CD14-positive monocyte (primary cell): Measurements from ENCODE around the gene KCNC1. TPM values are rescaled to one million over a fixed set of nuclear protein-coding genes. Genes with fewer than 3 reads are reported as not detected.

ENCODE experiments used
- DNase-seq, 3 donors: peaks; one replicate each; pipeline ENCODE4 v3.0.0-alpha.2; 2011 to 2022
- H2AFZ ChIP-seq: 2 replicates; pipeline ENCODE4 v1.6.0; 2012; ENCODE audit warnings: mild to moderate bottlenecking, low read depth, low read length, inconsistent platforms; ENCODE audit not compliant: insufficient read depth, poor library complexity, severe bottlenecking
- H3K27ac ChIP-seq, 2 donors: 1 replicate in 1 of 2; 2 replicates in 1 of 2; pipeline ENCODE4 v1.5.1; 2012 to 2013; ENCODE audit warnings: low read length in 2 of 2, control low read depth in 1 of 2, inconsistent platforms in 1 of 2, low read depth in 1 of 2, mild to moderate bottlenecking in 1 of 2
- H3K27me3 ChIP-seq, 2 donors: one replicate each; pipeline versions ENCODE4 v1.6.0 to v1.6.1; 2011 to 2013; ENCODE audit warnings: low read length in 2 of 2; ENCODE audit not compliant: control insufficient read depth in 2 of 2, insufficient read depth in 2 of 2
- H3K36me3 ChIP-seq, 2 donors: replicated peaks in 1 of 2; 1 replicate in 1 of 2; 2 replicates in 1 of 2; pipeline versions ENCODE4 v1.5.1 to v1.6.1; 2012 to 2013; ENCODE audit warnings: low read length in 2 of 2, control low read depth in 1 of 2, inconsistent platforms in 1 of 2, mild to moderate bottlenecking in 1 of 2; ENCODE audit not compliant: insufficient read depth in 2 of 2, control insufficient read depth in 1 of 2
- H3K4me1 ChIP-seq, 2 donors: 1 replicate in 1 of 2; 2 replicates in 1 of 2; pipeline versions ENCODE4 v1.5.1 to v1.6.1; 2012 to 2013; ENCODE audit warnings: low read length in 2 of 2, control low read depth in 1 of 2, inconsistent platforms in 1 of 2, mild to moderate bottlenecking in 1 of 2, moderate library complexity in 1 of 2; ENCODE audit not compliant: insufficient read depth in 2 of 2, control insufficient read depth in 1 of 2
- H3K4me2 ChIP-seq: replicated peaks from 2 replicates; pipeline ENCODE3; 2012; ENCODE audit warnings: low read length, moderate library complexity, mild to moderate bottlenecking; ENCODE audit not compliant: poor library complexity, severe bottlenecking; ENCODE audit errors: extremely low read depth
- H3K4me3 ChIP-seq, 3 experiments: fragments of 200-600 bp in 1 of 3; sonication (generic) in 1 of 3; replicated peaks in 1 of 3; 1 replicate in 2 of 3; 2 replicates in 1 of 3; pipeline ENCODE4 v1.5.1; 2011 to 2013; ENCODE audit warnings: low read length in 3 of 3, mild to moderate bottlenecking in 3 of 3, control low read depth in 2 of 3, low read depth in 2 of 3, inconsistent platforms in 1 of 3, moderate library complexity in 1 of 3
- H3K79me2 ChIP-seq: 2 replicates; pipeline ENCODE4 v1.6.0; 2012; ENCODE audit warnings: mild to moderate bottlenecking, control low read depth, inconsistent platforms, low read length, moderate library complexity; ENCODE audit not compliant: insufficient read depth
- H3K9ac ChIP-seq: 2 replicates; pipeline ENCODE4 v1.6.0; 2017; ENCODE audit warnings: low read length, mild to moderate bottlenecking; ENCODE audit not compliant: insufficient read depth, poor library complexity, severe bottlenecking
- H3K9me3 ChIP-seq, 2 donors: replicated peaks in 1 of 2; 1 replicate in 1 of 2; 2 replicates in 1 of 2; pipeline versions ENCODE4 v1.5.1 to v1.6.1; 2012 to 2013; ENCODE audit warnings: low read length in 2 of 2, control low read depth in 1 of 2; ENCODE audit not compliant: control insufficient read depth in 1 of 2, insufficient read depth in 1 of 2
- H4K20me1 ChIP-seq: 2 replicates; pipeline ENCODE4 v1.6.0; 2012; ENCODE audit warnings: mild to moderate bottlenecking, low read length, control low read depth, moderate library complexity; ENCODE audit not compliant: insufficient read depth
- H3K27ac Mint-ChIP-seq, 7 donors: one replicate each; pipeline ENCODE4 v1.8.0; 2020; ENCODE audit warnings: mild to moderate bottlenecking in 7 of 7, mixed read lengths in 7 of 7, moderate library complexity in 6 of 7, inconsistent platforms in 2 of 7
- H3K27me3 Mint-ChIP-seq, 3 donors: one replicate each; pipeline ENCODE4 v1.8.0; 2021 to 2022; ENCODE audit warnings: low read depth in 3 of 3, mild to moderate bottlenecking in 3 of 3, mixed read lengths in 3 of 3, moderate library complexity in 3 of 3, inconsistent platforms in 1 of 3
- H3K36me3 Mint-ChIP-seq, 2 donors: one replicate each; pipeline ENCODE4 v1.8.0; 2020; ENCODE audit warnings: mixed read lengths in 2 of 2, inconsistent platforms in 1 of 2, mild to moderate bottlenecking in 1 of 2
- H3K4me1 Mint-ChIP-seq: one replicate; pipeline ENCODE4 v1.8.0; 2020; ENCODE audit warnings: mild to moderate bottlenecking, mixed read lengths
- H3K4me3 Mint-ChIP-seq, 2 donors: one replicate each; pipeline ENCODE4 v1.8.0; 2020; ENCODE audit warnings: mild to moderate bottlenecking in 2 of 2, mixed read lengths in 2 of 2, moderate library complexity in 1 of 2
- H3K9me3 Mint-ChIP-seq, 7 donors: one replicate each; pipeline ENCODE4 v1.8.0; 2020 to 2022; ENCODE audit warnings: mixed read lengths in 7 of 7, mild to moderate bottlenecking in 6 of 7, moderate library complexity in 6 of 7, inconsistent platforms in 2 of 7
- WGBS: methylation state at CpG from one replicate; pipeline ENCODE4 v1.1.5; 2013; ENCODE audit warnings: missing lambda C conversion rate; ENCODE audit not compliant: insufficient coverage; 5-methylcytosine and 5-hydroxymethylcytosine counted together
- intact Hi-C, 2 donors: fragments of 100-400 bp; cut with micrococcal nuclease; formaldehyde crosslinking; loops; one replicate each; pipeline versions ENCODE4 v1.15.0 to v1.15.1; 2023
- polyA plus RNA-seq, 3 donors: library from polyadenylated mRNA; depleted of rRNA in 1 of 3; unstranded in 2 of 3; stranded (reverse) in 1 of 3; fragments of 300-500 nt in 2 of 3; fragments of >200 nt in 1 of 3; fragmentation: Illumina TruSeq in 2 of 3; gene quantifications; 1 replicate in 2 of 3; 2 replicates in 1 of 3; pipeline ENCODE4 v1.2.3, GENCODE V29; 2012 to 2021
- TF ChIP-seq, protein P1 (sequence below): fragments of 200-600 bp; IDR thresholded peaks from one replicate; pipeline ENCODE4 v1.8.0; 2022; ENCODE audit warnings: antibody characterized with exemption, mild to moderate bottlenecking

Gene KCNC1
- polyA plus RNA-seq, 3 donors, result not detected

GRCh38 chr11:17687946-17688670 lies 46.5 kb upstream of the KCNC1 start:
- Histone ChIP-seq H3K4me2 (no peak overlapping the region), H3K9me3 (no peaks in the 10 kb centered on the region), H2AFZ (no peak overlapping the region), H3K27me3 (peaks cover 2% of the 10 kb centered on the region in 2 donors), H3K27ac (no peak overlapping the region), H4K20me1 (no peaks in the 10 kb centered on the region), H3K36me3 (no peaks in the 10 kb centered on the region), H3K79me2 (no peaks in the 10 kb centered on the region), H3K9ac (no peak overlapping the region), H3K4me1 (no peaks in the 10 kb centered on the region), H3K4me3 (no peak overlapping the region)
- Mint-ChIP-seq H3K27ac (no peak overlapping the region), H3K4me1 (no peaks in the 10 kb centered on the region), H3K36me3 (no peaks in the 10 kb centered on the region), H3K27me3 (peaks cover 7 to 18% (median 13%) of the 10 kb centered on the region in 3 donors), H3K9me3 (peaks cover 0 to 2% (median 0%) of the 10 kb centered on the region in 7 donors), H3K4me3 (no peak overlapping the region)
- no peak for DNase-seq
- 93% methylated on average over 10 of the region's 18 CpGs for WGBS
- intact Hi-C loops, result no loop called here
- TF ChIP-seq, protein P1, sequence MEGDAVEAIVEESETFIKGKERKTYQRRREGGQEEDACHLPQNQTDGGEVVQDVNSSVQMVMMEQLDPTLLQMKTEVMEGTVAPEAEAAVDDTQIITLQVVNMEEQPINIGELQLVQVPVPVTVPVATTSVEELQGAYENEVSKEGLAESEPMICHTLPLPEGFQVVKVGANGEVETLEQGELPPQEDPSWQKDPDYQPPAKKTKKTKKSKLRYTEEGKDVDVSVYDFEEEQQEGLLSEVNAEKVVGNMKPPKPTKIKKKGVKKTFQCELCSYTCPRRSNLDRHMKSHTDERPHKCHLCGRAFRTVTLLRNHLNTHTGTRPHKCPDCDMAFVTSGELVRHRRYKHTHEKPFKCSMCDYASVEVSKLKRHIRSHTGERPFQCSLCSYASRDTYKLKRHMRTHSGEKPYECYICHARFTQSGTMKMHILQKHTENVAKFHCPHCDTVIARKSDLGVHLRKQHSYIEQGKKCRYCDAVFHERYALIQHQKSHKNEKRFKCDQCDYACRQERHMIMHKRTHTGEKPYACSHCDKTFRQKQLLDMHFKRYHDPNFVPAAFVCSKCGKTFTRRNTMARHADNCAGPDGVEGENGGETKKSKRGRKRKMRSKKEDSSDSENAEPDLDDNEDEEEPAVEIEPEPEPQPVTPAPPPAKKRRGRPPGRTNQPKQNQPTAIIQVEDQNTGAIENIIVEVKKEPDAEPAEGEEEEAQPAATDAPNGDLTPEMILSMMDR, result no peak

DNA sequence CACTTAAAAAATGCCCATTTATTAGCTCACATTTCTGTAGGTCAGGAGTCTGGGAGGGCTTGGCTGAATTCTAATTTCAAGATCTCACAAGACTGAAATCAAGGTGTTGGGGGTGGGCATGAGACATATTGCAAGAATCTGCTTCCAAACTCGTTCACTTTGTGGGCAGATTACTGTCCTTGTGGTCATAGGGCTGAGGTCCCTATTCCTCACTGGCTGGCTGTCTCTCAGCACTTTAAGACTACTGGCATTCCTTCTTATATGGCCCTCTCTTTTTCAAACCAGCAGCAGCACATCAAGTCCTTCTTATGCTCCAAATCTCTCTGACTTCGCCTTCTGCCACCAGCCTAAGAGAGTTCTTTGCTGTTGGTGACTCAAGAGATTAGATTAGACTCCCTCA lies 43.0 kb upstream of the KCNC1 start:
- TF ChIP-seq, protein P1, result no peak
- no peak for DNase-seq
- Mint-ChIP-seq H3K4me1 (no peaks in the 10 kb centered on the region), H3K4me3 (no peak overlapping the region), H3K27me3 (peaks cover 32 to 44% (median 37%) of the 10 kb centered on the region in 3 donors), H3K9me3 (peaks cover 0 to 9% (median 5%) of the 10 kb centered on the region in 7 donors), H3K36me3 (peaks cover 5% of the 10 kb centered on the region in 2 donors), H3K27ac (no peak overlapping the region)
- H3K79me2 ChIP-seq, result no peaks in the 10 kb centered on the region
- H3K9ac ChIP-seq, result no peak overlapping the region
- no peak overlapping the region for H3K4me2 ChIP-seq
- no peaks in the 10 kb centered on the region for H4K20me1 ChIP-seq
- no peak overlapping the region for H3K27ac ChIP-seq
- no peak overlapping the region for H2AFZ ChIP-seq
- no peaks in the 10 kb centered on the region for H3K4me1 ChIP-seq
- H3K36me3 ChIP-seq, result no peaks in the 10 kb centered on the region
- peaks cover 0 to 5% of the 10 kb centered on the region in 2 donors for H3K9me3 ChIP-seq
- intact Hi-C loops, result no loop called here
- peaks cover 24 to 31% of the 10 kb centered on the region in 2 donors for H3K27me3 ChIP-seq
- no peak overlapping the region for H3K4me3 ChIP-seq
- no CpG with 5 or more reads among the region's 2 CpGs for WGBS
